HuH-7.5 (cell line): ENCODE data around the gene AVL9.
A peak's percentile ranks its signal among the peaks of the same experiment; 100 is the strongest.
"Not testable (repeated sequence)": the region's sequence is repeated elsewhere in the genome, so short reads cannot be mapped to it uniquely, and the experiment has no call there.

Source experiments
- DNase-seq: peaks from one replicate; pipeline ENCODE4 v3.0.0; 2011; ENCODE audit warnings: low spot score

Gene AVL9

GRCh38 chr7:32495298-32496051 is at the start of gene AVL9:
Gene AVL9, plus strand, starts transcription at chr7:32495489. Its CDS starts 221 bp downstream, at chr7:32495710.
- DNase-seq = peak; percentile 88

- DNase-seq = no peak
These were observed 48.1 kb upstream of the AVL9 start for GRCh38 chr7:32447218-32447617.

GRCh38 chr7:32453341-32454011 is 41.8 kb upstream of the AVL9 start:
- DNase-seq = no peak

DNA sequence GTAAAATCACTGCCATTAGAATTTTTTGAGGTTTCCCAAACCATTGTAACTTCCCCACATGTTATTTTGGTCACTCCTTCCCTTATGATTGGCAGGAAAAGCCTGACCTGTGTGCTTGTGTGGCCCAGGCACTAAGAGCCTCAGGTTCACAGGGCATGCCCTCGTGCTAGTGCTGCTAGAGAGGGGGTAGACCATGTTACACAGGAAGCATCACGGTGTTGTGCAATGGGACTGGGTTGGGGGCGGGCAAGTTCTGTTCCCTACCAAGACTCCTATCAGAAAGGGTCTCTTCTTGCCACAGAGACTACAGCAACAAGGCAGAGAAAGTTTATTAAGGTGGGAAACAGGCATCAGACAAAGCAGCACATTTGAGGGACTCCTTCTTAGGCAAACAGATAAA is 37.3 kb upstream of the AVL9 start:
- DNase-seq = no peak

DNA sequence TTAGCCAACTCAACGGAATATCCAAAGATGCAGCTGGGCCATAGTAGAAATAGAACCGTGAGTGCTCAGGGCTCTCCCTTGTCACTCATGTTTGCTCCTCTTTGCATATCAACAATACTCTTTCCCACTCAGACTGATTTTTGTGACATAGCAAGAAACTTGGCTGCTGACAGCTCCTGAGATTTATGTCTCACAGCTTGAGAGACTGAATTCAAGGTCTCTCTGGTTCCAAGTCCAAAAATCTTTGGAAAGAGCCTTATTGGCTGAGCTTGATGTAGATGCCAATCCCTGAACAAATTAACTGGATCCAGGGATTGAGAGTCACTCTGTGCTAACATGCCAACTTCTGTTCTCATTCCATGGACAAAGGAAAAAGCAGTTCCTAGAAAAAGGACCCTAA is 35.5 kb upstream of the AVL9 start:
- DNase-seq = no peak

- no peak for DNase-seq
These were observed 33.8 kb upstream of the AVL9 start for GRCh38 chr7:32461484-32461883.

DNA sequence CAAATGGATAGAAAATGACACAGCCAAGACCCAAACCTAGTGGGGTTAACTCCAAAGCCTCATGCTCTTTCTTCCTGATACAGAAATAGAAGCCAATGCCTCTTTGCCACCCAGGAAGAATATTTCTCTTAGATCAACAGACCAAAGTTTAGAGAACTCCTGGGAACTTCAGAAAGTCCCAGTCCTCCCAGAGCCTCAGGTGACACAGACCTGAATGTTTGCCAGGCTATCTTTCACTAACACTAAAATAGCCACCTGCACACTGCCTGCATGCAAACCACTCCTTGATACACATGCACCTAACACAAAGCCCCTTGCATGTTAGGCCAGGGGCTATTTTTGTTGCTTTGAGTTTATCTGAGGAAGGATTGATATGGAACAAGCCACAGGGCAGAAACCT is 32.8 kb upstream of the AVL9 start:
- no peak for DNase-seq

DNA sequence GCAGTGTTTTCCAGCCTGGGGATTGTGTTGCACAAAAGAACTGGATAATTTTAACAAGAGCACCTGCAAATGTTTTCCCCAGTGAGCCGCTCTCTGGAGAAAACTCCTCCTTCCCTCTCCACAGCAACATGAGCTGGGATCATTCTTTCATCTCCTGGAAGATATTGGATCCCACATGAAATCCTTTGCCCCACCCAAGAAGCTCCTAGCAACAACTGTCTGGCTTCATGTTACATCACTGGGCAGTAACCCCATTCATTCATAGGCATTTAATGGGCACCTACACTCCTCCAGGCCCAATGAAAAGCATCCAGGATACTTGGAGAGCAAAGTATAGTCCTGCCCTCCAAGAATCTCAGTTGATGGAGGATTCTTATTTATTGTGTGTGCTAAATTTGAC is 32.3 kb upstream of the AVL9 start:
- DNase-seq = no peak

DNA sequence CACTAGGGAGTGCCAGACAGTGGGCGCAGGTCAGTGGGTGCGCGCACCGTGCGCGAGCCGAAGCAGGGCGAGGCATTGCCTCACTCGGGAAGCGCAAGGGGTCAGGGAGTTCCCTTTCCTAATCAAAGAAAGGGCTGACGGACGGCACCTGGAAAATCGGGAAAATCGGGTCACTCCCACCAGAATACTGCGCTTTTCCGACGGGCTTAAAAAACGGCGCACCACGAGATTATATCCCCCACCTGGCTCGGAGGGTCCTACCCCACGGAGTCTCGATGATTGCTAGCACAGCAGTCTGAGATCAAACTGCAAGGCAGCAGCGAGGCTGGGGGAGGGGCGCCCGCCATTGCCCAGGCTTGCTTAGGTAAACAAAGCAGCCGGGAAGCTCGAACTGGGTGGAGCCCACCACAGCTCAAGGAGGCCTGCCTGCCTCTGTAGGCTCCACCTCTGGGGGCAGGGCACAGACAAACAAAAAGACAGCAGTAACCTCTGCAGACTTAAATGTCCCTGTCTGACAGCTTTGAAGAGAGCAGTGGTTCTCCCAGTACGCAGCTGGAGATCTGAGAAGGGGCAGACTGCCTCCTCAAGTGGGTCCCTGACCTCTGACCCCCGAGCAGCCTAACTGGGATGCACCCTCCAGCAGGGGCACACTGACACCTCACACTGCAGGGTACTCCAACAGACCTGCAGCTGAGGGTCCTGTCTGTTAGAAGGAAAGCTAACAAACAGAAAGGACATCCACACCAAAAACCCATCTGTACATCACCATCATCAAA is 30.5 kb upstream of the AVL9 start:
- DNase-seq = not testable (repeated sequence)

DNA sequence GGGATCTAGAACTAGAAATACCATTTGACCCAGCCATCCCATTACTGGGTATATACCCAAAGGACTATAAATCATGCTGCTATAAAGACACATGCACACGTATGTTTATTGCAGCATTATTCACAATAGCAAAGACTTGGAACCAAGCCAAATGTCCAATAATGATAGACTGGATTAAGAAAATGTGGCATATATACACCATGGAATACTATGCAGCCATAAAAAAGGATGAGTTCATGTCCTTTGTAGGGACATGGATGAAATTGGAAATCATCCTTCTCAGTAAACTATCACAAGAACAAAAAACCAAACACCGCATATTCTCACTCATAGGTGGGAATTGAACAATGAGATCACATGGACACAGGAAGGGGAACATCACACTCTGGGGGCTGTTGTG is 25.3 kb upstream of the AVL9 start:
- not testable (repeated sequence) for DNase-seq

DNA sequence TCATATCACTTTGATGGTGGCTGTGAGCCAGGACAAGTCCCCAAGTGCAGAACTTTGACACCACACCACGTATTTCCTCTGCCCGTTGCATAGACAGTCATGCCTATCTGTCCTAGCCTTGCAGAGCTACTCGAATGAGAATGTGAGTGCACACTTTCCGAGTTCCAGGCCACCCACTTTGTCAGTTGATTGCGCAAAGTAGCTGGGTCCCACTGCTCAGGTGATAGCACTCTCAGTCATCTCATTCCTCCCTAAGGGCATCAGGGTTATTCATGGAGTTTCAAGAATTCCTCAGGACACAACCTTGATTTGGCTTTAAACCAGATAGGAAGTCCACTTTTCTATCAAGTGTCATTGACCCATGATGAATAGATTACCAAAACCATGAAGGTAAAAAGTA is 24.4 kb upstream of the AVL9 start:
- DNase-seq = no peak

GRCh38 chr7:32472015-32472414 is 23.3 kb upstream of the AVL9 start:
- no peak for DNase-seq

DNA sequence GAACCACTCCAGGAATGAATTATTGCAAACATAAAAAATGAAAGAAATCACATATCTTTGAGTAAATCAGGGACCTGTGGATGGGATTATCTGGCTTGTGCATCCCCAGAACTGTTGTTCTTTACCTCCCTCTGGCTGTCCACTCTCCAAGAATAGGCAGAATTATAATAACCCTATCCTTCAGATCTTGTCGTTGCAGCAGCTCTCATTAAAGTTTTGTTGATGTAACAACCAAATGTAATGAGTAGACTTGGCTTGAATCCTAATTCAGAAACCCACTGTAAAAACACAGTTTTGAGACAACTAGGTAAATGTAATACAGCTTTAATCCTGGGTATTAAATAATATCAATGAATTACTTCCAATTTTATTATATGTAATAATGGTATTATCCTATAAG is 21.3 kb upstream of the AVL9 start:
- no peak for DNase-seq

- DNase-seq = no peak
These were observed 18.3 kb upstream of the AVL9 start for GRCh38 chr7:32476816-32477648.

DNA sequence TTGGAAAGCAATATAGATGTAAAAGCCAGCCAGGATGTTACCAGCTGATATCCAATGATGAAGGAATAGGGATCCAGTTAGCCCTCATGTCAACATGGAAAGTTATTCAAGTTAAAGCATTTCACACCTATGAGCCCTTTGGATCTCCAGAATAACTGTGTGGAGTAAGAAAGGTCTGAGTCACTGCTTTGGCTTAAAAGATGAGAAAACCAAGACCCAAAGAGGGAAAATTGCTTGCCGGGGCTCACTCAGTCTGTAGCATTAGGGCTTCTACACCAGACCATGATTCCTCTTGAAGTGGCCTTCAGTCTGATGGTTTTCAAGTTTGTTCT is 17.7 kb upstream of the AVL9 start:
- no peak for DNase-seq

DNA sequence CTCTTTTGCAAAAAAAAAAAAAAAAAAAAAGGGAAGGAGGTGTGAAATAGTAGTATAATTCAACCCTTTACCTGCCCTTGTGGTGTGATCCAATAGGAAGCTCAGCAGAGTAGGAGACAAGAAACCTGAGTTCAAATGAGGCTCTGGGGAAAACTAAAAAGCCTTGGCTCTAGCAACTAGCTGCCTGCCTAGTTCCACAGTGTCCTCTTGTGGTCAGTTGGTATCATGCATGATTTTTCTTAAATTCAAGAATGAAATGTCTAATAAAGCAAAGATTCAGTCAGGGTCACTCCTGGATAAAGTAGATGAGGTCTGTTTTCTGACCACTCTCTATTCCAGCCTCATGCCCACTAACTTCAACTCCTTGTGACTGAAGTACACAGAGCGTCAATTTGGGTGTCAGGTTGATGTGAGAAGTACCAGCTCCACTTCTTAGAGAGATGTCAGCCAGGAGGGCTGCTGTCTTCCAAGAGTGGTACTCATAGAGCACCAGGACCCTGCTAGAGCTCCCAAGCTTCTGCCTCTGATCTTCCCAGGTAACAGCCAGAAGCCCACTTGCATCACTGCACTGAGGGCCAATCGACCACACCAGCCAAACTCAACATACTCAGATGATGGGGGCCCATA is 15.6 kb upstream of the AVL9 start:
- DNase-seq = peak; percentile 49

- no peak for DNase-seq
These were observed 14.1 kb upstream of the AVL9 start for GRCh38 chr7:32481176-32481575.

GRCh38 chr7:32481921-32482320 is 13.4 kb upstream of the AVL9 start:
- no peak for DNase-seq

- DNase-seq = no peak
These were observed 5.5 kb upstream of the AVL9 start for GRCh38 chr7:32489788-32490126.

DNA sequence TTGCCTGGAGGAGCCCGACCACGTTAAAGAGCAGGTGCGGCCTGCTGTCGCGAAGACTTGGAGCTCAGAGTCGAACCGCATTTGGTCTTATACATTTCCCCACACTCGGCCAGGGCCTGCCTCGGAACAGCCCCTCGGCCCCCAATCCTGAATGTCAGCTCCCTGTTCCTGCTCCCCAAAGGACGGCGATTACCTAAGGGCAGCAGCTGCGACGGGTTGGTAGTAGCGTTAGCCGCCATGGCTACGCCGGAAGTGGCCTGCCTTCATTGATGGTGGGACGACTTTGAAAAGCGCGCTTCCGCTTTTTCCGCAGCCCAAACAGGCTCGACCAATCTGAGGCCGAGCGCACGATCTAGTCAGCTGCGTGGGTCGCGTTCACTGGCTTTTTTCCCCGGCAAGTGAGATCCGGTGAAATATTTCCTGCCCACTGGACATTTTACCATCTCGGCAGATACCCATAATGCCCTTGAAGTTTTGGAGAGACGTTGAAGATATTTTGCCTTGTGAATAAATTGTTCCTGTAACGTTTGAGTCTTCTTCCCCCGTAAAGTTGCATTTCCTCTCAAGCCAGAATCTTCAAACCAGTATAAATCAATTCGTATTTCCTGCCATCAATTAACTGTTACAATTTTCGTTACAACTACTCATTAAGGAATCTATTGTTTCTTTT is 5.0 kb upstream of the AVL9 start, which contains the start of gene LSM5:
Gene LSM5, minus strand, starts transcription at position 254 of the 670 bp plus-strand sequence. Its CDS starts 15 bp downstream, at position 239.
- DNase-seq = peak; percentile 52

DNA sequence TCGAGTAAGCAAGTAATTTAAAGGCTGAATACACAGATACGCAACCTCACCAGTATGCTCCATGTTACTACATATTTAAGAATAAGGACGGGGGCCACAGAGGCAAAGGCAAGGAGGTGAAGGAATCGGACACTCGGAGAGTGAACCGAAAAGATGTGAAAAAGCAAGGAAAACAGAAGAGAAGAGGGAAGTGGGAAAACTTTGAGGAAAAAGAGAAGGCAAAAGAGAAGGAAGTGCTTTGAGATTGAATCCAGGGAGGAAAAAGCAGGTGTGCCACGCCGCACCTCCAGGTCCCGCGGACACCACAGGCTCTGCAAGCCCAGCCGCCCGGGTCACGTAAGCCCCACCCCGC is 367 bp upstream of the AVL9 start:
- no peak for DNase-seq
